NCI-H82 treated with DMSO at 0.1 percent for 48 hours (cell line): ENCODE measurements around the gene PCSK5.

ENCODE experiments used
- DNase-seq: peaks from one replicate; lab custom pipeline; 2025; ENCODE audit not compliant: unreplicated experiment; lab: John Stamatoyannopoulos, UW

The PCSK5 gene

GRCh38 chr9:76221423-76221822 lies 330.9 kb downstream of the PCSK5 start:
- no peak for DNase-seq

GRCh38 chr9:76223749-76224340 lies 333.4 kb downstream of the PCSK5 start:
- DNase-seq: no peak

GRCh38 chr9:76227156-76227555 lies 336.7 kb downstream of the PCSK5 start:
- DNase-seq: no peak

- DNase-seq: no peak
Measured at GRCh38 chr9:76231001-76231400, 340.5 kb downstream of the PCSK5 start.

GRCh38 chr9:76232861-76233489 lies 342.5 kb downstream of the PCSK5 start:
- no peak for DNase-seq

- no peak for DNase-seq
Measured at GRCh38 chr9:76240578-76240977, 350.1 kb downstream of the PCSK5 start.

- no peak for DNase-seq
Measured at GRCh38 chr9:76245518-76245917, 355.0 kb downstream of the PCSK5 start.

- no peak for DNase-seq
Measured at GRCh38 chr9:76246680-76247079, 356.2 kb downstream of the PCSK5 start.

- DNase-seq: no peak
Measured at GRCh38 chr9:76247426-76247825, 357.0 kb downstream of the PCSK5 start.

GRCh38 chr9:76249309-76249708 lies 358.8 kb downstream of the PCSK5 start:
- DNase-seq: no peak

- DNase-seq: no peak
Measured at GRCh38 chr9:76255781-76256455, 365.4 kb downstream of the PCSK5 start.

GRCh38 chr9:76257311-76257710 lies 366.8 kb downstream of the PCSK5 start:
- no peak for DNase-seq

- no peak for DNase-seq
Measured at GRCh38 chr9:76266649-76267283, 376.3 kb downstream of the PCSK5 start.

- no peak for DNase-seq
Measured at GRCh38 chr9:76267284-76267652, 376.8 kb downstream of the PCSK5 start.

GRCh38 chr9:76269789-76270188 lies 379.3 kb downstream of the PCSK5 start:
- DNase-seq: no peak

- DNase-seq: no peak
Measured at GRCh38 chr9:76271755-76272154, 381.3 kb downstream of the PCSK5 start.

GRCh38 chr9:76289042-76289441 lies 398.6 kb downstream of the PCSK5 start:
- DNase-seq: no peak

- DNase-seq: no peak
Measured at GRCh38 chr9:76289703-76290102, 399.2 kb downstream of the PCSK5 start.

- DNase-seq: no peak
Measured at GRCh38 chr9:76290555-76290954, 400.1 kb downstream of the PCSK5 start.

GRCh38 chr9:76292246-76292645 lies 401.8 kb downstream of the PCSK5 start:
- peak; percentile 41 for DNase-seq

GRCh38 chr9:76292658-76293057 lies 402.2 kb downstream of the PCSK5 start:
- no peak for DNase-seq

- no peak for DNase-seq
Measured at GRCh38 chr9:76294301-76294700, 403.8 kb downstream of the PCSK5 start.
